Ectodermal cell (in vitro differentiated cells): ENCODE measurements around the gene DMWD.

Source experiments
- H3K27ac ChIP-seq: 2 replicates; pipeline ENCODE4 v1.7.0; 2013; ENCODE audit warnings: mild to moderate bottlenecking, low read depth, low read length; ENCODE audit not compliant: insufficient read depth, poor library complexity, severe bottlenecking
- H3K27me3 ChIP-seq: 2 replicates; pipeline ENCODE4 v1.7.0; 2013; ENCODE audit warnings: mild to moderate bottlenecking, low read length; ENCODE audit not compliant: insufficient read depth, control insufficient read depth, poor library complexity, severe bottlenecking
- H3K36me3 ChIP-seq: one replicate; pipeline ENCODE4 v1.7.0; 2013; ENCODE audit warnings: low read length; ENCODE audit not compliant: control insufficient read depth, insufficient read depth
- H3K4me1 ChIP-seq: one replicate; pipeline ENCODE4 v1.7.0; 2013; ENCODE audit warnings: low read length; ENCODE audit not compliant: control insufficient read depth, insufficient read depth
- H3K4me3 ChIP-seq: 2 replicates; pipeline ENCODE4 v1.7.0; 2013; ENCODE audit warnings: low read depth, low read length, control low read depth; ENCODE audit not compliant: insufficient read depth
- H3K9me3 ChIP-seq: 2 replicates; pipeline ENCODE4 v1.7.0; 2013; ENCODE audit warnings: mild to moderate bottlenecking, low read length, moderate library complexity; ENCODE audit not compliant: control insufficient read depth
- WGBS, 2 experiments: methylation state at CpG; one replicate each; pipeline ENCODE4 v1.1.7; 2013; ENCODE audit warnings: missing lambda C conversion rate in 2 of 2; 5-methylcytosine and 5-hydroxymethylcytosine counted together

Gene DMWD

GRCh38 chr19:45786533-45786894 lies 6.1 kb downstream of the DMWD start:
- Histone ChIP-seq H3K4me3 (no peak overlapping the region), H3K27ac (no peak overlapping the region), H3K9me3 (no peaks in the 10 kb centered on the region), H3K27me3 (no peaks in the 10 kb centered on the region), H3K4me1 (peaks cover 19% of the 10 kb centered on the region), H3K36me3 (peaks cover 29% of the 10 kb centered on the region)
- WGBS, 2 experiments, result 96% methylated on average over 21 of the region's 21 CpGs

- 95% methylated on average over 57 of the region's 57 CpGs for WGBS, 2 experiments
- H3K4me1 ChIP-seq, result peaks cover 20% of the 10 kb centered on the region
- H3K27me3 ChIP-seq, result peaks cover 2% of the 10 kb centered on the region
- H3K9me3 ChIP-seq, result no peaks in the 10 kb centered on the region
- no peak overlapping the region for H3K4me3 ChIP-seq
- peaks cover 29% of the 10 kb centered on the region for H3K36me3 ChIP-seq
- no peak overlapping the region for H3K27ac ChIP-seq
Measured at GRCh38 chr19:45785781-45786532, 6.7 kb downstream of the DMWD start.

- H3K4me1 ChIP-seq, result peaks cover 27% of the 10 kb centered on the region
- H3K4me3 ChIP-seq, result no peak overlapping the region
- WGBS, 2 experiments, result 93 to 95% methylated on average over 5 of the region's 5 CpGs
- peaks cover 11% of the 10 kb centered on the region for H3K27me3 ChIP-seq
- peaks cover 29% of the 10 kb centered on the region for H3K36me3 ChIP-seq
- H3K9me3 ChIP-seq, result no peaks in the 10 kb centered on the region
- no peak overlapping the region for H3K27ac ChIP-seq
Measured at GRCh38 chr19:45785097-45785496, 7.5 kb downstream of the DMWD start.

GRCh38 chr19:45784096-45784495 lies 8.5 kb downstream of the DMWD start:
- H3K36me3 ChIP-seq, result peaks cover 22% of the 10 kb centered on the region
- H3K4me1 ChIP-seq, result peaks cover 32% of the 10 kb centered on the region
- no peak overlapping the region for H3K27ac ChIP-seq
- 89 to 95% methylated on average over 4 of the region's 4 CpGs for WGBS, 2 experiments
- H3K4me3 ChIP-seq, result no peak overlapping the region
- no peaks in the 10 kb centered on the region for H3K9me3 ChIP-seq
- H3K27me3 ChIP-seq, result peaks cover 13% of the 10 kb centered on the region

- H3K4me1 ChIP-seq, result peaks cover 32% of the 10 kb centered on the region
- H3K36me3 ChIP-seq, result peaks cover 14% of the 10 kb centered on the region
- peaks cover 13% of the 10 kb centered on the region for H3K27me3 ChIP-seq
- 72 to 74% methylated on average over 23 to 26 of the region's 26 CpGs for WGBS, 2 experiments
- no peak overlapping the region for H3K4me3 ChIP-seq
- no peak overlapping the region for H3K27ac ChIP-seq
- no peaks in the 10 kb centered on the region for H3K9me3 ChIP-seq
Measured at GRCh38 chr19:45782820-45783785, 9.5 kb downstream of the DMWD start.

- H3K4me1 ChIP-seq, result peaks cover 32% of the 10 kb centered on the region
- 43 to 48% methylated on average over 17 to 18 of the region's 18 CpGs for WGBS, 2 experiments
- H3K27ac ChIP-seq, result no peak within 1 kb of the TSS
- H3K27me3 ChIP-seq, result peaks cover 13% of the 10 kb centered on the region
- H3K4me3 ChIP-seq, result no peak within 1 kb of the TSS
- H3K36me3 ChIP-seq, result peaks cover 21% of the 10 kb centered on the region
- H3K9me3 ChIP-seq, result no peaks in the 10 kb centered on the region
Measured at GRCh38 chr19:45782162-45782691, 10.4 kb downstream of the DMWD start, which contains the start of gene DMPK. Gene DMPK, minus strand, starts transcription at chr19:45782490. Its CDS starts 138 bp downstream, at chr19:45782352.

- peaks cover 32% of the 10 kb centered on the region for H3K4me1 ChIP-seq
- H3K27ac ChIP-seq, result no peak overlapping the region
- H3K4me3 ChIP-seq, result no peak overlapping the region
- 86 to 87% methylated on average over 17 of the region's 17 CpGs for WGBS, 2 experiments
- H3K36me3 ChIP-seq, result peaks cover 21% of the 10 kb centered on the region
- H3K27me3 ChIP-seq, result peaks cover 13% of the 10 kb centered on the region
- H3K9me3 ChIP-seq, result no peaks in the 10 kb centered on the region
Measured at GRCh38 chr19:45781214-45782161, 11.2 kb downstream of the DMWD start.

- Histone ChIP-seq H3K27me3 (peaks cover 13% of the 10 kb centered on the region), H3K36me3 (peaks cover 14% of the 10 kb centered on the region), H3K4me3 (no peak overlapping the region), H3K9me3 (no peaks in the 10 kb centered on the region), H3K27ac (no peak overlapping the region), H3K4me1 (peaks cover 32% of the 10 kb centered on the region)
- 38 to 49% methylated on average over 12 to 13 of the region's 13 CpGs for WGBS, 2 experiments
Measured at GRCh38 chr19:45780448-45781213, 12.0 kb downstream of the DMWD start.

GRCh38 chr19:45780146-45780447 lies 12.5 kb downstream of the DMWD start:
- no peak overlapping the region for H3K27ac ChIP-seq
- 56 to 70% methylated on average over 4 of the region's 4 CpGs for WGBS, 2 experiments

More at GRCh38 chr19:45780146-45780447, 12.5 kb downstream of the DMWD start:
- H3K9me3 ChIP-seq, result no peaks in the 10 kb centered on the region
- peaks cover 32% of the 10 kb centered on the region for H3K4me1 ChIP-seq
- peaks cover 9% of the 10 kb centered on the region for H3K36me3 ChIP-seq
- no peak overlapping the region for H3K4me3 ChIP-seq
- H3K27me3 ChIP-seq, result peaks cover 13% of the 10 kb centered on the region
